ENCODE measurements around the gene NNAT.

The NNAT gene

GRCh38 chr20:37490663-37491350, 30.2 kb upstream of the NNAT start:
- Histone ChIP-seq H2AFZ (ENCODE audit: low read length) (no peak overlapping the region), H3K4me3 (ENCODE audit: low read depth, low read length, poor library complexity, severe bottlenecking) (no peak overlapping the region), H3K9ac (ENCODE audit: low read length) (no peak overlapping the region), H3K36me3 (ENCODE audit: insufficient read depth, low read length) (no peaks in the 10 kb centered on the region), H4K20me1 (ENCODE audit: insufficient read depth, low read length) (no peaks in the 10 kb centered on the region), H3K9me3 (ENCODE audit: low read length) (no peaks in the 10 kb centered on the region), H3K9me2 (ENCODE audit: low read depth, low read length) (no peaks in the 10 kb centered on the region), H3K27ac (ENCODE audit: low read depth, low read length, poor library complexity, severe bottlenecking) (no peak overlapping the region), H3K27me3 (ENCODE audit: insufficient read depth, low read length) (no peaks in the 10 kb centered on the region), H3K4me2 (ENCODE audit: low read length) (no peak overlapping the region), H3K79me2 (ENCODE audit: insufficient read depth, low read length) (no peaks in the 10 kb centered on the region), H3F3A (ENCODE audit: insufficient read depth, low read length) (no peaks in the 10 kb centered on the region), H3K4me1 (ENCODE audit: insufficient read depth, low read length, severe bottlenecking) (no peaks in the 10 kb centered on the region)
- TF ChIP-seq CTCF (IDR thresholded peaks at IDR 0.05; ENCODE audit: low read length) = no peak
- TF ChIP-seq EZH2 (IDR thresholded peaks at IDR 0.05; ENCODE audit: borderline replicate concordance, low read length) = no peak

GRCh38 chr20:37492096-37492625, 28.9 kb upstream of the NNAT start:
- Histone ChIP-seq H3K36me3 (ENCODE audit: insufficient read depth, low read length) (no peaks in the 10 kb centered on the region), H4K20me1 (ENCODE audit: insufficient read depth, low read length) (no peaks in the 10 kb centered on the region), H2AFZ (ENCODE audit: low read length) (no peak overlapping the region), H3K4me3 (ENCODE audit: low read depth, low read length, poor library complexity, severe bottlenecking) (no peak overlapping the region), H3K9ac (ENCODE audit: low read length) (no peak overlapping the region), H3K27ac (ENCODE audit: low read depth, low read length, poor library complexity, severe bottlenecking) (no peak overlapping the region), H3K4me1 (ENCODE audit: insufficient read depth, low read length, severe bottlenecking) (no peaks in the 10 kb centered on the region), H3K27me3 (ENCODE audit: insufficient read depth, low read length) (no peaks in the 10 kb centered on the region), H3K9me2 (ENCODE audit: low read depth, low read length) (no peaks in the 10 kb centered on the region), H3K9me3 (ENCODE audit: low read length) (no peaks in the 10 kb centered on the region), H3K79me2 (ENCODE audit: insufficient read depth, low read length) (no peaks in the 10 kb centered on the region), H3F3A (ENCODE audit: insufficient read depth, low read length) (no peaks in the 10 kb centered on the region), H3K4me2 (ENCODE audit: low read length) (no peak overlapping the region)
- TF ChIP-seq EZH2 (IDR thresholded peaks at IDR 0.05; ENCODE audit: borderline replicate concordance, low read length) (no peak), CTCF (IDR thresholded peaks at IDR 0.05; ENCODE audit: low read length) (no peak)

GRCh38 chr20:37492945-37493344, 28.1 kb upstream of the NNAT start:
- H3F3A ChIP-seq (ENCODE audit: insufficient read depth, low read length) = no peaks in the 10 kb centered on the region
- H3K4me3 ChIP-seq (ENCODE audit: low read depth, low read length, poor library complexity, severe bottlenecking) = no peak overlapping the region
- H3K9me2 ChIP-seq (ENCODE audit: low read depth, low read length) = no peaks in the 10 kb centered on the region
- no peak overlapping the region for H3K4me2 ChIP-seq (ENCODE audit: low read length)
- H3K27ac ChIP-seq (ENCODE audit: low read depth, low read length, poor library complexity, severe bottlenecking) = no peak overlapping the region
- no peaks in the 10 kb centered on the region for H3K4me1 ChIP-seq (ENCODE audit: insufficient read depth, low read length, severe bottlenecking)
- no peak overlapping the region for H3K9ac ChIP-seq (ENCODE audit: low read length)
- H3K36me3 ChIP-seq (ENCODE audit: insufficient read depth, low read length) = no peaks in the 10 kb centered on the region
- no peak for TF ChIP-seq EZH2 (IDR thresholded peaks at IDR 0.05; ENCODE audit: borderline replicate concordance, low read length)
- TF ChIP-seq CTCF (IDR thresholded peaks at IDR 0.05; ENCODE audit: low read length) = no peak
- H3K79me2 ChIP-seq (ENCODE audit: insufficient read depth, low read length) = no peaks in the 10 kb centered on the region
- no peak overlapping the region for H2AFZ ChIP-seq (ENCODE audit: low read length)
- H3K27me3 ChIP-seq (ENCODE audit: insufficient read depth, low read length) = no peaks in the 10 kb centered on the region
- no peaks in the 10 kb centered on the region for H4K20me1 ChIP-seq (ENCODE audit: insufficient read depth, low read length)
- no peaks in the 10 kb centered on the region for H3K9me3 ChIP-seq (ENCODE audit: low read length)

Data from OCI-LY1 (cell line).